ENCODE data around the gene SLC29A3.

- TF ChIP-seq CTCF (IDR thresholded peaks at IDR 0.05) (no peak), POLR2A (IDR thresholded peaks at IDR 0.05) (no peak)
Measured at GRCh38 chr10:71401056-71401455, 82.0 kb downstream of the SLC29A3 start.
